ENCODE measurements around the gene CSTF3.

CSTF3 gene

DNA sequence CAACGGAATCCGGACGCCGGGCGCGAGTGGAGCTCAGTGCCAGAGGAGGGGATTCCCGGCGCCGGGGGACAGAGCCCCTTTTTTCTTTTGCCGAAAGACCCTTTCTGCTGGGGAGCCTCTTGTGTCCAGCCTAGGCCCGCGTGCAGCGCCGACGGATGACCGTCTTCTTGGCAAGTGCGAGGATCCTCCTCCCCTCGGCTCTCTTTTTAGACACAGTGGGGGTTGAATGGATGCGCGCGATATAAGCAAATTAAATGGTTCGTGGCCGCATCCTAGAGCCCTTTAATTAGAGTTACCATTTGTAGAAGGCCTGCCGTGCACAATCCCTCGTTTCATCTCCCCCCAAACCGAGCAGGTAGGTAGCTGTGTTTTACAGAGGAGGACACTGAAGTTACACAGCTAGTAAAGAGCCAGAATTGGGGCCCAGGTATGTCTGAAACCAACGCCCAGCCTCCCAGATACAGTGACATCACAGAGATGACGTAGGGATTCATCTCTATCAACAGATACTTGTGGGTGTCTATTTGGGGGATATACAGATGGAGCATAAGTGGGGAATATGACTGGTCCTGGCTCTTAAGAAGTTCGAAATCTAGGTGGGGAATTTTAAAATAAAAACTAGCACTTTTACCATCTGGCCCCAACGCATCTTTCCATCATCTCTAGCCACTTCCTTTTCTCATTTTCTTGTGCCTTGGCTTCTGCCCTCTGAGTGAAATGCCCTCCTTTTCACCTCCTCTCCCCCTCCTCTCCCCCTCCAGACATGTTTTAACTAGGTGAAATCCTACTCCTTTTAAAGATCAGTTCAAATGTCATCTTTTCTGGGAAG, 121.0 kb downstream of the CSTF3 start:
- peak; percentile 16 for DNase-seq

DNA sequence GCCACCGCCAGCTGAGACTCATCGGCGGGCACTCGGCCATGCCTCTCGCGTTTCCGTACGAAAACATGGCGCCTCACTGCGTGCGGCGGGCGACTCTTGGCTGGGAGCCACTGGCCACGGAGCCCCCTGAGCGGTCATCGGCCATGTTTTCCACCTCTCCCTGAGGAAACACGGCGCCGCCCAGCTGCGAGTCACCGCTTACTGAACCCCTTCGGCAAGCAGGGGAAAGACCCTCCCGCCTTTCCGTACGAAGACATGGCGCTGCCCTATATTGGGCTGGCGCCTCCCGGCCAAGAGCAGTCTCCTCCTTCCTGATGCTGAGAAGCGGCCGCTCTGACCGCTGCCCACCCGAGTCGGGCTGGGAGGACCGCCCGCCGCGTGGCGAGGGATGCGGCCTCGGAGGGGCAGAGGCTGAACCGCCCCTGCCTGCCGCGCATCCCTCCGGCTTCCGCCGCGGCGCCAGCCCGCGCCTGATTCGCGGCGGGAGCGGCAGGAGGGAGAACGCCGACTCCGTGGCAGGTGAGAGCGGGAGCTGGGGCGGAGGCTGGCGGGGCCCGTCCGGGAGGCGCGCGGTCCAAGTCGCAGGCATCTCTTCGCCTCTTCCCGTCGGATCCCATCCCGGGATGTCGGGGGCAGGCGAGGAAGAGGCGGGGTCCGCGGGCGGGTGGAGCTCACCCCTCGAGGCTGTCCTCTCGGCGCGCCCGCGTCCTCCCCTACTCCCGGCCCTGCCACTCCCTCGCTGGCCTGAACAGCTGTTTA, 121.8 kb downstream of the CSTF3 start, which contains the start of gene TCP11L1:
TCP11L1 (plus strand) TSS at position 299 of the 759 bp plus-strand sequence. CDS start 4,202 bp downstream, outside the sequence.
- DNase-seq: peak; percentile 76

DNA sequence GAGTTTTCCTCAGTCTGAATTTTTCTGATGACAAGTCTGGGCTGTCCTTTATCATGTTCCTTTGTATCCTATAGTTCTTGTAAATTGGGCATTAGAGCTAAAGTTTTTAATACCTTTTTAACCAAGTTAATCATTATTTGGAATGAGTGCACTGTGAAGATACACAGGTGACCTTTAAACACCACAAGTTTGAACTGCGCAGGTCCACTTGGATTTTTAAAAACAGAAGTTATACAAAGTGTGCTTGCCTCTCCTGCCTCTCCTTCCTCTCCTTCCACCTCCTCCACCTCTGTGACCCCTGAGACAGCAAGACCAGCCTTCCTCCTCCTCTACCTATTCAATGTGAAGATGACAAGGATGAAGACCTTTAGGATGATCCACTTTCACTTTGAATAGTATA, 126.3 kb downstream of the CSTF3 start:
- DNase-seq: no peak
